Activated naive CD4-positive, alpha-beta T cell treated with anti-CD3 and anti-CD28 coated beads, Interleukin-2, amount 10 ng/mL, durations not matched to agents 7 days and 5 days (primary cell): ENCODE measurements around the gene TMEM135.

Experiments
- CTCF ChIA-PET: fragments of 350-600 bp; sonication (Branson Sonifier 250); formaldehyde crosslinking; loops from one replicate; lab custom pipeline; 2021; ENCODE audit warnings: antibody characterized with exemption; lab: Charles Lee
- DNase-seq: peaks from one replicate; pipeline ENCODE4 v3.0.0-alpha.2; 2020
- H3K27ac Mint-ChIP-seq: one replicate; pipeline ENCODE4 v1.8.0; 2021; ENCODE audit warnings: mild to moderate bottlenecking, moderate library complexity, mixed read lengths
- H3K27me3 Mint-ChIP-seq: one replicate; pipeline ENCODE4 v1.8.0; 2021; ENCODE audit warnings: mild to moderate bottlenecking, mixed read lengths
- H3K36me3 Mint-ChIP-seq: one replicate; pipeline ENCODE4 v1.8.0; 2021; ENCODE audit warnings: mixed read lengths
- H3K4me1 Mint-ChIP-seq: one replicate; pipeline ENCODE4 v1.8.0; 2021; ENCODE audit warnings: mixed read lengths
- H3K4me3 Mint-ChIP-seq: one replicate; pipeline ENCODE4 v1.8.0; 2021; ENCODE audit warnings: mild to moderate bottlenecking, moderate library complexity, mixed read lengths
- H3K9me3 Mint-ChIP-seq: one replicate; pipeline ENCODE4 v1.8.0; 2021; ENCODE audit warnings: mixed read lengths

TMEM135 gene

DNA sequence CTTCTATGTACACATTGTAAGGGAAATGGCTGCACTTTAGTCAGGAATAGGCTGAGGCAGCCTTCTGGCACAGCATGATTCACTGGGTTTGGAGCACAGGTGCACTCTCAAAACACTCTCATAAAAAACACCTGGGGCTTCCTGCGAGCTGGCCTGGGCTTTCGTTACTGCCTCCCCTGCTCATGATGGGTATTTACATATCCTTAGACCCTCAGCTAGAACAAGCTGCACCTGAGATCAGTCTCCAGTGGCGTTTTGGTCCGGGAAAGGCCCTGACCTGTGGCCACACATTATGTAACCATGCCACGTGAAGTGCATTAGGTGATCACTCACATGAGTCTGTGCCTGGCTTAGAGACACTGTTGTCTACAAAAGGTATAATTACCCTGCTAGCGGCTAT, 321.7 kb downstream of the TMEM135 start:
- CTCF ChIA-PET: interaction anchor here (1.6 kb wide), 1 partner anchor 62 kb away, joined by 3 read pairs; no protein-coding TSS in a partner anchor
- Mint-ChIP-seq H3K27ac (no peak overlapping the region), H3K4me3 (no peak overlapping the region), H3K27me3 (no peaks in the 10 kb centered on the region), H3K4me1 (no peaks in the 10 kb centered on the region), H3K36me3 (no peaks in the 10 kb centered on the region), H3K9me3 (no peaks in the 10 kb centered on the region)
- no peak for DNase-seq

DNA sequence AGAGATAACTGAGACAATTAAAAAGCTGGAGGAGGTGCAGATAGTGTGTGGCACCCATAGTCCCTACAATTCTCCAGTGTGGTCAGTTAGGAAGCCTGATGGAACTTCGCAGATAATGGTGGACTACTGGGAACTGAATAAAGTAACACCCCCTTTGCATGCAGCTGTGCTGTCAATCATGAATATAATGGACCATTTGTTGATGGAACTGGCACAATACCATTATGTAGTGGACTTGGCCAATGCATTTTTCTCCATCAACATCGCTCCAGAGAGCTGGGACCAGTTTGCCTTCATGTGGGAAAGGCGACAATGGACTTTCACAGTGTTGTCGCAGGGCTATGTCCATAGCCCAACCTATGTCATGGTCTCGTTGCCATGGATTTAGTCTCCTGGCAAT, 324.2 kb downstream of the TMEM135 start:
- CTCF ChIA-PET: interaction anchor here (1.5 kb wide), 1 partner anchor 10 kb away, joined by 6 read pairs; no protein-coding TSS in a partner anchor
- Mint-ChIP-seq H3K27me3 (no peaks in the 10 kb centered on the region), H3K4me1 (no peaks in the 10 kb centered on the region), H3K27ac (no peak overlapping the region), H3K36me3 (no peaks in the 10 kb centered on the region), H3K9me3 (no peaks in the 10 kb centered on the region), H3K4me3 (no peak overlapping the region)
- DNase-seq: no peak

DNA sequence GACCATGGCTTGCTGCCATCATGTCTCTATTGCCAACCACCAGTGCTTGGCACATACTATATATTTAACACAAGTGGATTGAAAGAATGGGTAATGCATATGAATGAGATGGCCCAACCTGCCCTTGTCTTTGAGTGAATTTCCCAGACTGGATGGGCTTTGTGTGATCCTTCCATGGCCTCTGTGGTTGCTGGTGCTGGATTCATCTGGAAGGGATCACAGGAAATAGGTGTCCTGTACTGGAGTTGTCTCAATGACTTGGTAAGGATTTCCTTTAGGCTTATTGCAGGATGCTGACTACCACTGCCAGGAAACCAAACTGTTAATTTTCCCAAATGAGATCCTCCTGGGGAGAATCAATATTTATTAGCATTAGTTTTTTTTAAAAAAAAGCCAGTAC, 328.6 kb downstream of the TMEM135 start:
- H3K36me3 Mint-ChIP-seq: no peaks in the 10 kb centered on the region
- no peak for DNase-seq
- H3K9me3 Mint-ChIP-seq: no peaks in the 10 kb centered on the region
- H3K4me1 Mint-ChIP-seq: no peaks in the 10 kb centered on the region
- no peak overlapping the region for H3K27ac Mint-ChIP-seq
- H3K27me3 Mint-ChIP-seq: peaks cover 8% of the 10 kb centered on the region
- CTCF ChIA-PET: interaction anchor here (1.2 kb wide), 1 partner anchor 13 kb away, joined by 3 read pairs; no protein-coding TSS in a partner anchor
- no peak overlapping the region for H3K4me3 Mint-ChIP-seq

DNA sequence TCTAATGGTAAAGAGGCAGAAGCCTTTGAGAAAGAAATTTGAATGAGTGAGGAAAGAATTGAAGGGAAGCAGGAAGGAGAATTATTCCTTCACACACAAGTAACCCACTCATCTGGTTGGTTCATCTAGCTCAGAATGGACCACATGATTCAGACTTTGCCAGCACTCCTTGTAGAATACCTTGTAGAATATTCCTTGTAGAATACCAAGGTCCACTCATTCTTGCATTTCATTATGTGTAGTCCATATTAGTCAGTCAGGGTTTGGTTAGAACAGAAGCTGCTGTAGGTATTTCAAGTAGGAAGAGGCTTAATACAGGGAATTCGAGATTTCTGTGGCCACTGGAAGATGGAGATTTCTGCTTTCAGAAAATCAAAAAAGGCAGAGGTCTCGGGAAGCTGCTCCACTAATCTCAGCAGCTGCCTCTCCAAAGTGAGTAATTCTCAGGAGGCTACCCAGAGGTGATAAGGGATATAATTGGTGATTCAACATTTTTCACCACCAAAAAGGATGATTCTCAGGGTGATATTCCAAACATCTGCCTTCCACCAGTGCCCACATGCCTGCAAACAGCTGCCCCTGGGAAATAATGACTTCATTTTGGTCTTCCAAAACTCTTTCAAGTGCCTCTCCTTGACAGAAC, 329.1 kb downstream of the TMEM135 start:
- no peak overlapping the region for H3K4me3 Mint-ChIP-seq
- H3K9me3 Mint-ChIP-seq: no peaks in the 10 kb centered on the region
- CTCF ChIA-PET: interaction anchor here (1.2 kb wide), 1 partner anchor 14 kb away, joined by 3 read pairs; no protein-coding TSS in a partner anchor
- no peak overlapping the region for H3K27ac Mint-ChIP-seq
- H3K4me1 Mint-ChIP-seq: no peaks in the 10 kb centered on the region
- no peak for DNase-seq
- H3K27me3 Mint-ChIP-seq: peaks cover 8% of the 10 kb centered on the region
- H3K36me3 Mint-ChIP-seq: no peaks in the 10 kb centered on the region

DNA sequence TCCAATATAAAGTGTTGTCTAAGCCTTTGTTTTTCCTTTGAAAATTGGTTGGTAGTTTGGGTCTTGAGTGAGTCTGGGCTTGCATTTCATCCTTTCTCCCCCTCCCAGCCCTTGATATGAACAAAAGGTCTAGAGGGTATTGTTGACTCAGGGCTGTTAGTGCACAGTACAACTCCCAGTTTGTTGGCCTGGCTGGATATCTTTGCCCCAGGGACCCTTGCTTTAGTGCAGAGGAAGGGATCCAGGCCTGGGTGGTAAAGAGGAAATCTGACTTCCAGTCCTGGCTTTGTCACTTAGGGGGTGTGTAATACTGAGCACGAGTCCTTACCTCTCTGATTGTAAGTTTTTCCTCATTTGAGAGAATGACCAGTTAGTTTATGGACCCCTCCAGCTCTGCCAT, 330.4 kb downstream of the TMEM135 start:
- Mint-ChIP-seq H3K27ac (no peak overlapping the region), H3K4me3 (no peak overlapping the region), H3K9me3 (no peaks in the 10 kb centered on the region), H3K4me1 (no peaks in the 10 kb centered on the region), H3K36me3 (no peaks in the 10 kb centered on the region), H3K27me3 (peaks cover 8% of the 10 kb centered on the region)
- no peak for DNase-seq
- CTCF ChIA-PET: no interaction called here

DNA sequence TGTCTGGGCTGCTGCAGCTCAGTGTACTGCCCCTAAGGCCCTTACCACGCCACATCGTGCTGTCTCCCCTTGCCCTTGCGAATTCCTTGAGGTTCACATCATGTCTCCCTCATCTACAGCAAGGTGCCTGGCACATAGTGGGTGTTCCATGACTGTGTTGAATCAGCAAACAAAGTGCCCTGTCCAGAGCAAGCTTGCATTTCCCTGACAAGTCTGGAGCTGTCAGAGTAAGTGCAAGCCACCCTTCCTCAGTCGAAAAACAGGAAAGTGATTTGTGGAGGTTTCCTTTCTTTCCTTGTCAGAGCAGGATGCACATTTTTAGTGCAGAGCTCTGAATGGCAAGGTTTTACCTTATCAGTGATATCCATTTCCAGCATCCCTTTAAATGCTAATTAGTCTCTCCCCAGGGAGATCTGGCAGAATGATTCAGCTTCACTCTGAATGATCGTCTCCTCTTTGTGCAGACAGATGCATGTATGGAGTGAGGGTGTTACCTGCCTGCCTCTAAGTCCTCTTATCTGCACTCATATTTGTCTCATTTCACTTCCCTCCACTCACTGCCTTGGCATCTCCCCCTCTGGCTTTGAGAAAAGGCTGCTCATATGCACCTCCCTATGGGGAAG, 331.2 kb downstream of the TMEM135 start:
- no peaks in the 10 kb centered on the region for H3K36me3 Mint-ChIP-seq
- CTCF ChIA-PET: no interaction called here
- no peak for DNase-seq
- no peak overlapping the region for H3K27ac Mint-ChIP-seq
- H3K9me3 Mint-ChIP-seq: no peaks in the 10 kb centered on the region
- H3K4me1 Mint-ChIP-seq: no peaks in the 10 kb centered on the region
- peaks cover 8% of the 10 kb centered on the region for H3K27me3 Mint-ChIP-seq
- H3K4me3 Mint-ChIP-seq: no peak overlapping the region

DNA sequence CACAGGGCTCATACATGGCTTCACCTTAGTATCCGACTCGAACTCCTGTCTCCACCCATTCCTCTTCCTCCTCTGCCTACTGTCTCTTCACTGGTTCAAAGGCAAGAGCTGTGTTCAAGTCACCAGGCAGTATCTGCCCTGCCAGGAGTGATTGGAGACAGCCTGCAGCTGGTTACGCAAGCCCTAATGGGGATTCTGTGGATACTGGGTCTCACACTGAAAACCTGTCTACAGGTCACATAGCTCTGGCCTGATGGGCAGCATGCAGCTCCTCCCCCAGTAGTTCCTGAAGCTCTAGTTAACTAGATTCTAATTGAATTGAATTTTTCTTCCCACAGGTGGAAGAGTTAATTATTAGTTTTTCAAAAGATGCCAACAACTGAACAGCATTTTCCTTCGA, 332.2 kb downstream of the TMEM135 start:
- Mint-ChIP-seq H3K27me3 (peaks cover 12% of the 10 kb centered on the region), H3K36me3 (no peaks in the 10 kb centered on the region), H3K4me3 (no peak overlapping the region), H3K4me1 (no peaks in the 10 kb centered on the region), H3K27ac (no peak overlapping the region), H3K9me3 (no peaks in the 10 kb centered on the region)
- CTCF ChIA-PET: no interaction called here
- no peak for DNase-seq

DNA sequence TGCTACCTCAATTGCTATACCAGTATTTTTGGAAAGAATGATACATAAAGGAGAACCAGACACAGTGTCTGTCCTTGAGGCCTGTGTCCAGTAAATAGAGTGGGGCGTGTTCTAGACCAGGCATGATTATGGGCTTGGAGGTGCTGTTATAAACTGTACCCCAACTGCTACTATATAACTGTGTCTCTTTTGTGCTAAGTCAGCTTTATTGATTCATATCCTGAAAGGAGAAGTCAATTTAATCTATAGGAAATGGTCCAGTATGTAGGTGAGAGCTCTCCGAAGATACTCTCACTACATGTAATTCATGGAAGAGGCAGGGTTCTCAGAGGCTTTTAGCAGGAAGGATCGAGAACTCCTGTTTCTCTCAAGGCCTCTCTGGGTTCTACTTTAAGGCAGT, 334.3 kb downstream of the TMEM135 start:
- no peak overlapping the region for H3K27ac Mint-ChIP-seq
- DNase-seq: no peak
- H3K4me1 Mint-ChIP-seq: no peaks in the 10 kb centered on the region
- CTCF ChIA-PET: no interaction called here
- H3K36me3 Mint-ChIP-seq: no peaks in the 10 kb centered on the region
- H3K9me3 Mint-ChIP-seq: no peaks in the 10 kb centered on the region
- H3K4me3 Mint-ChIP-seq: no peak overlapping the region
- peaks cover 12% of the 10 kb centered on the region for H3K27me3 Mint-ChIP-seq
